HG03558 (cell line): ENCODE data around the gene APBB1.
"Not testable (repeated sequence)": the region's sequence is repeated elsewhere in the genome, so short reads cannot be mapped to it uniquely, and the experiment has no call there.

ENCODE experiments used
- ATAC-seq: cut with Tn5 transposase; IDR thresholded peaks from one replicate; pipeline ENCODE4 v1.9.1; 2021; ENCODE audit warnings: moderate number of reproducible peaks; ENCODE audit not compliant: unreplicated experiment; ENCODE audit errors: extremely low read depth

Gene APBB1

DNA sequence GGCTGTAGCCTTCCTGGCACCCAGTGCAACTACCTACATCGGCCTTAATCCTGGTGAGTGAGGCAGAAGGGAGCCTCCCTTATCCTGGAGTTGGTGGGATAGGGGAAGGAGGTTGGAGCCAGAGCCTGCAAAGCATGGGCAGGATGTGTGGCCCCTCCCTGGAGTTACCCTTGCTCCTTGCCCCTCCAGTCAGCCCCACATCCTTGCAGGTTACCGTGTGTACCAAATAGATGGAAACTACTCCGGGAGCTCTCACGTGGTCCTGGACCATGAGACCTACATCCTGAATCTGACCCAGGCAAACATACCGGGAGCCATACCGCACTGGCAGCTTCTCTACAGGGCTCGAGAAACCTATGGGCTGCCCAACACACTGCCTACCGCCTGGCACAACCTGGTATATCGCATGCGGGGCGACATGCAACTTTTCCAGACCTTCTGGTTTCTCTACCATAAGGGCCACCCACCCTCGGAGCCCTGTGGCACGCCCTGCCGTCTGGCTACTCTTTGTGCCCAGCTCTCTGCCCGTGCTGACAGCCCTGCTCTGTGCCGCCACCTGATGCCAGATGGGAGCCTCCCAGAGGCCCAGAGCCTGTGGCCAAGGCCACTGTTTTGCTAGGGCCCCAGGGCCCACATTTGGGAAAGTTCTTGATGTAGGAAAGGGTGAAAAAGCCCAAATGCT is 24.8 kb downstream of the APBB1 start:
- no peak for ATAC-seq

DNA sequence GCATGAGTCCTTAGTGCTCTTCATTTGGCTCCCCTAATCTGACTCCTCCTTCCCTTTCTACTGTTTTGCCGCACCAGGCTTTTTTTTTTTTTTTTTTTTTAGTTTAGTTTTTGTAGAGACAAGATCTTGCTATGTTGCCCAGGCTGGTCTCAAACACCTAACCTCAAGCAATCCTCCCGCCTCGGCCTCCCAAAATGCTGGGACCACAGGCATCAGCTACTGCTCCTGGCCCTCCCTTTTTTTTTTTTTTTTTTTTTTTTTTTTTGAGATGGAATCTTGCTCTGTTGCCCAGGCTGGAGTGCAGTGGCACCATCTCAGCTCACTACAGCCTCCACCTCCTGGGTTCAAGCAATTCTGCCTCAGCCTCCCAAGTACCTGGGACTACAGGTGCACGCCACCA is 26.6 kb downstream of the APBB1 start:
- not testable (repeated sequence) for ATAC-seq

DNA sequence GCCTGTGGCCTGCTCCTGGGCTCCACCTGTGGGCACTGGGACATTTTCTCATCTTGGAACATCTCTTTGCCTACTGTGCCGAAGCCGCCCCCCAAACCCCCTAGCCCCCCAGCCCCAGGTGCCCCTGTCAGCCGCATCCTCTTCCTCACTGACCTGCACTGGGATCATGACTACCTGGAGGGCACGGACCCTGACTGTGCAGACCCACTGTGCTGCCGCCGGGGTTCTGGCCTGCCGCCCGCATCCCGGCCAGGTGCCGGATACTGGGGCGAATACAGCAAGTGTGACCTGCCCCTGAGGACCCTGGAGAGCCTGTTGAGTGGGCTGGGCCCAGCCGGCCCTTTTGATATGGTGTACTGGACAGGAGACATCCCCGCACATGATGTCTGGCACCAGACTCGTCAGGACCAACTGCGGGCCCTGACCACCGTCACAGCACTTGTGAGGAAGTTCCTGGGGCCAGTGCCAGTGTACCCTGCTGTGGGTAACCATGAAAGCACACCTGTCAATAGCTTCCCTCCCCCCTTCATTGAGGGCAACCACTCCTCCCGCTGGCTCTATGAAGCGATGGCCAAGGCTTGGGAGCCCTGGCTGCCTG is 27.3 kb downstream of the APBB1 start:
- no peak for ATAC-seq

DNA sequence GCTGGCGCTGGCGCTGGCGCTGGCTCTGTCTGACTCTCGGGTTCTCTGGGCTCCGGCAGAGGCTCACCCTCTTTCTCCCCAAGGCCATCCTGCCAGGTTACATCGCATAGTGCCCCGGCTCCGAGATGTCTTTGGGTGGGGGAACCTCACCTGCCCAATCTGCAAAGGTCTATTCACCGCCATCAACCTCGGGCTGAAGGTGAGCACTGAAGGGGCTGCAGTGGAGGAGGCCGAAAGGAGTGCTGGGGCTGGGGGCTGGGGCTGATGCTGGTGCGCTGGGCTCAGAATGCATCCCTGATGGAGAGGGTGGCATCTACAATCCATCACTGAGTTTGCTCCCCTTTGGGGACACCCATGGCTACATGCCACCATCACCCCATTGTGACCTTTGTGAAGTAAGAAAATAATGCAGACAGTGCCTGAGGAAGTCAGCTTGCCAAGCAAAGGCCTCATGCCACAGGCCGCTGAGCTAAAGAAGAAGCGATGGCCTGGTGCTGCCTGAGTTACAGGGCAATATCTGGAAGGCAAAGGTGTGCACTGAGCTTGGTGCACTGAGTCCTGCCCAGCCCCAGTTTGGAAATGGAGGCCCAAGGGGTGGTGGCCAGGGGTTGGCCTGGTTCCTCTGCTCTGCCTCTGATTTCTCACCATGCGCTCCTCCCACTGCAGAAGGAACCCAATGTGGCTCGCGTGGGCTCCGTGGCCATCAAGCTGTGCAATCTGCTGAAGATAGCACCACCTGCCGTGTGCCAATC is 28.0 kb downstream of the APBB1 start:
- ATAC-seq, result no peak

DNA sequence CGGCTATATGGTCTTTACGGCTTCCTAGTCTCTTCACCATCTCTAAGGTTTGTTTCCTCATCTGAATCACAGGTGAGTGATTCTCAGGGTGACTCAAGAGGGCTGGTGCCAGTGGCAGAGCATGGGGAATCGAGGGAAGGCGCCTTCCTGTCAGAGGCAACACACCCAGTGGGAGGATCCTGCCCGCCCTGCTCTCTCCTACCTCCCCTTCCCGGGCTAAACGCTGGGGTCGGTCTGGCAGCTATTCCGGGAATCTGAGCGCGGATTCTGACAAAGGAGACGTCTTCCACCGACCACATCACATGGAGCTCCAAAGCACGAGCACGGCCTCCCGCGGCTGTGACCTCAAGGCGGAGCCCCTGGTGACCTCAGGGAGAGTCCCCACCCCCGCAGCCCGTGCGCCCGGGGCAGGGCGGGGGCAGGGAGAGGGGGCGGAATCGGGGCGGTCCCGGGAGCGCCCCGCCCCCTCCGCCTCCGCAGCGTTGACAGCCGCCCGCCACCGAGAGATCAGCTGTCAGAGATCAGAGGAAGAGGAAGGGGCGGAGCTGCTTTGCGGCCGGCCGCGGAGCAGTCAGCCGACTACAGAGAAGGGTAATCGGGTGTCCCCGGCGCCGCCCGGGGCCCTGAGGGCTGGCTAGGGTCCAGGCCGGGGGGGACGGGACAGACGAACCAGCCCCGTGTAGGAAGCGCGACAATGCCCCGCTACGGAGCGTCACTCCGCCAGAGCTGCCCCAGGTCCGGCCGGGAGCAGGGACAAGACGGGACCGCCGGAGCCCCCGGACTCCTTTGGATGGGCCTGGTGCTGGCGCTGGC is 28.8 kb downstream of the APBB1 start, which contains the start of gene SMPD1:
Gene SMPD1, plus strand, starts transcription at position 570 of the 813 bp plus-strand sequence. Its CDS starts 125 bp downstream, at position 695.
- peak; percentile 98 for ATAC-seq

DNA sequence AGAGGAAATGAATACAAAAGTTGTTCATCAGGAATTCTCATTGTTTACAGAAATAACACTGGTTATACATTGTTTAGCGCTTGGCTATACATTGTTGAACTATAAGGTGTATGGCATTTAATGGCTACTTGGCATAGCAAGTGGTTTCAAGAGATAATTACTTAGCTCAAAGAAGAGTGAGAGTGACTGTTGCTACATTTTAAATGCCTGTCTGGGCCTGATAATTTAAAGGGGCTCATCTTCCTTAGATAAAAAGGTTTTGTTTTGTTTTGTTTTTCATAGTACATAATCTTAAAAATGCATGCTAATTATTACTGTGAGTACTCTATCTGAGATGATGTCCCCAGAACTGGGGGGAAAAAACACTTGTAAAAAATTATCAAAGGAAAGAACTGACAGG is 30.1 kb downstream of the APBB1 start:
- ATAC-seq, result no peak

DNA sequence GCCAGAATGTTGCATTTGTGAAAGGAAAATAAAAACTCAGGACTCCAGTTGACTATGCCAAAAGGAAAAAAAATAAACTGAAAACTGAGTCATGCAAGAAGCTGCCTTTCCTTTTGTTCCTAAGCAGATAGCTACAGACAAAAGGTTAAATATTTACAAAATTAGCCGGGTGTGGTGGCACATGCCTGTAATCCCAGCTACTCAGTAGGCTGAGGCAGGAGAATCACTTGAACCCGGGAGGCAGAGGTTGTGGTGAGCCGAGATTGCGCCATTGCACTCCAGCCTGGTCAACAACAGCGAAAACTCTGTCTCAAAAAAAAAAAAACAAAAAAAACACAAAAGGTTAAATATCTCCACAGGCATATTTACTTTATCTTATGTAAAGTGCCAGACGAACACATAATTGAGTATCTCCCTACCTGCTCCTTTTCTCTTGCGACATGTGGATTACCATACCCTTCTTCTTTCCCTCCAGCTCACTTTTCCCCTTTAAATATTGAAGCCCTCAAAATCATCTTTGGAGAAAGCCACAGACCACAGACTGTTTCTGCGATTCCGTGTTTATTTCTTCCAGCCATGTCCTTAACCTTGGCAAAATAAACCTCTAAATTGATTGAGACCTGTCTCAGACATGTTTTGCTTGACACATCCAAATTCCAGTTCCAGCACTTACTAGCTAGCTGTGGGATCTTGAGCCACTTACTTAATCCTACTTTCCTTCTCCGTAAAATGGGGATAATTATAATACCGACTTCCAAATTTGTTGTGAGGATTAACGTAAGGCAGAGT is 30.9 kb downstream of the APBB1 start:
- ATAC-seq, result no peak

DNA sequence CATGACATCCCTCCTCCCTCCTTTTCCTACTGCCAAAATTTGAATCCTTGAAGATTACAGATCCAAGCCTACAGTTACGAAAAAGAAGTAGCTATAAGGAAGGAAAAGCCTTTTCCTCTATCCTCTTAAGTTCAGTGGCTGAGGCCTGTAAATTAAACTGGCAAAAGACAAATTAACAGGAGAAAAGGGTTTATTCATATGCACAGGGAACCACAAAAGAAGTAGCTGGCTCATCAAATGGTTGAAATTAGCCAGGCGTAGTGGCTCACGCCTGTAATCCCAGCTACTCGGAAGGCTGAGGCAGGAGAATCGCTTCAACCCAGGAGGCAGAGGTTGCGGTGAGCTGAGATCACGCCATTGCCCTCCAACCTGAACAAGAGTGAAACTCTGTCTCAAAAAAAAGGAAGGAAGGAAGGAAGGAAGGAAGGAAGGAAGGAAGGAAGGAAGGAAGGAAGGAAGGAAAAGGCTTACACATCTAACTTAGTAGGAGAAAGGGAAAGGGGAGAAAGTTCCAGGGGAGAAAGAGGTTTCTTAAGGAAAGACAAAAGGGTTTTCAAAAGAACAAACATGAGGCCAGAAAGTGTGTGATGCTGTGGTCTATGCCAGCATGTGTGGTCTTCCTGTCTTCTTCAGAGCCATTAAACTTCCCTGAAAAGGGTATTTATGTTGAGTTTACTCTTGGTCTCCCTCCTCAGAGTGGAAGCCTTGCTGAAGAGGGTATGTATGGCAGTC is 33.7 kb downstream of the APBB1 start:
- no peak for ATAC-seq

DNA sequence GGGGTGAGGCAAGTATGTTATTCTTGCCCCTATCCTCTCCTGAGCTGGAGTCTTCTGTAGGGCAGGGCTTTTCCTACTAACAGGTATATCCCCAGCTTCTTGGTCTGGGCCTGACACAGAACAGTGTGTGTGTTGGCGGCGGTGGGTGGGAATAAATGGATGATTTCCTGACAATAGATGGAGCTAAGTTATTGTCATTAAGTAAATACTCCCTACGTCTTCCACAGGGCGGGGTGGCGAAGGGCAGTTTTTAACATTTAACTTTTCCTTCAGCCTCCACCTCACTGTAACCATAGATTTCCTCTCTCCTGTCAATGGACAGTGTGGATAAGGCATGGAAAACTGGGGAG is 40.3 kb downstream of the APBB1 start:
- ATAC-seq, result no peak

DNA sequence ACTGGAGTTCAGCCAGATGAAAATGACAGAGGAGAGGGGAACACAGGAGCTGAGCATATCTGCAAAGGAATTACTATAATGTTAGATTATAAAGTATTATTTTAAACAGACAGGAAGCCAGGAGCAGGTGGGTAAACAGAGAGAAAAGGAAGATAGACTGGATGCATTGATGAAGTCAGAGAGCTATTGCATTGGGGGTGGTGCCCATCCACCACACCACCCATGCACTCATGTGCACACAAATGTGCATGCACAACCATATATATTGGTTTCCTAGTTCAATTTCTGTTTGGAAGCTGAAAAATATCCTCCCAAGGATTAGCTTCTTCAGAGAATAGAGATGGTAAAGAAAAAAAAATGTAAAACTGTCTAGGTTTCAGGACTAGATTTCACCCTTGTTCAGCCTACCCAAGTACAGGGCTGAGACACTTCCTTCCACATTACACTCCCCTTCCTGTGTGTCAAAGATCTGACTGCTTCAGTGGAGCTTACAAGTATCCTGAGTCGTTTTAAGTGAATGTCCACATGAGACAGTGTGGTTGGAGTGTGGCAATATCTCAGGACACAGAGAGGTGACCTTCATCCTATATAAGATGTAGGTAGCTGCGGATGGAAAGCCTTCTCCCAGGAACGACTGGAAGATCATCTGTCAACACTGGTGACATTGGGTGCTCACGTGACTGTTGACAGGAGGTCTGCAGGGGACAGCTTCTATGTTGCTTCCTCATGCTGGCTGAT is 40.8 kb downstream of the APBB1 start:
- ATAC-seq, result no peak

DNA sequence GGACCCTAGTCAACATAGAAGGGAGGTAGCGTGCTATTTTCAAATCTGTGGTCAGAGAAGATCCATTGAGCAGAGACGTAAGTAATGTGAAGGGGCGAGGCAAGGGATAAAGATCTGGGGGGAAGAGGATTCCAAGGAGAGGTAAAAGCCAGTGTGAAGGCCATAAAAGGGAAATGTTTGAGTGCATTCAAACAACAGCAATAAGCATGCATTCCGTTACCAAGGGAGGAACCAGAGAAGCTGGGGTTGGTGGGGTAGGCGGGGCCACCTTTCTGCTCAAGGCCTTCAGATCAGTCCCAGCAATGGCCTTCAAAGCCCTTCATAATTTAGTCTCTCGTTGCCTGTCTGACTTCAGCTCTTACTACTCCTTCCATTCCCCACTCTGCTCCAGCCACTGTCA is 47.1 kb downstream of the APBB1 start:
- no peak for ATAC-seq

DNA sequence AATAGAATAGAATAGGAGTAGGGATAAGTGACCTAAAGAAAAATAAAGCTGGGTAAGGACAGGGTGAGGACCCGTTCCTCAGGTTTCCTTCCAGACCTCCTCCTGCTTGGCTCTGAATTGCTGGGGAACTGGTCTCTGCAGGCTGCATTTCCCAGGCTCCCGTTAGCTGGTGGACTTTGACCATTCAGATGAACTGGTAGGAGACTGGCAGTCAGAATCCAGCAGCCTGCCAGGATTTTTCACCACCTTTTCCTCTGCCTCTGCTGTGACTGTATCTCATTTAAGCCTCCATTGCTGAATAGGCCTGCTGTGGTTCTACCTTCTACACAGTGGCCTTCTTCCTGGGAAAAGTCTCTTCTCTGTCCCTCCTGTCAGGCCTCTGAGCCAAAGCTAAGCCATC is 53.2 kb downstream of the APBB1 start:
- no peak for ATAC-seq

DNA sequence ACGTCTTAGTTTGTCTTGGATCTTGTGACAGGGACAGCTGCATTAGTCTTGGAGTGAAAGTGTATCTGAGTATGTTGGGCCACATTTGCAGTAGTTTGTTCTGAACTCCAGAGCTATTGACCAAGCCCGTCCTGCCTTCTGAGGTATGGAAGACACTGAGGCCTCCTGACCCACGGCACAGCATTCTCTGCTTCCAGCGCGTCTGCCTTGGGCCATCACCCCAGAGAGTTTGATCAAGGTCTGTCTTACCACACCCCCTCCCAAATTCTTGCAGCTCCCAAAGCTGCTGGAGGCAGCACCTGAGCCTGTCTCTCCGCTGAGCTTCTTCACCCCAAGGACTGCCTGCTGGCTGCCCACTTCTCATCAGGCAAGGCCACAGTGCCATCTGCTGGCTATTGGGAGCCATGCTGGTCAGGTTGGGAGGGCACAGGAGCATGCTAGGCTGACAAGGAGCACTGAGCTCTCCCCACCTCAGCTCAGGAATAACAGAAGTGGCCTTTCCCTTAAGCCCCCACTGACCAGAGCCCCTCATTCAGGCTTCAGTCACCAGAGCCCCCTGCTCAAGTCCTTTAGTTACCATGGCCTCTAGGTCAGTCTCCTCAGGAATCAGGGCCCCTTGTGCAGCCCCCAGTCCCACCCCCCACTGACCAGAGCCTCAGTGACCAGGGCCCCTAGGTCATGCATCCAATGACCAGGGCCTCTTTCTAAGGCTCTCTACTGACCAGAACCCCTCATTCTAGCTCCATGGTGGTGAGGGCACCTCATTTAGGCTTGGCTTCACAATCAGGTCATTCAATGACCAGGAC is 55.8 kb downstream of the APBB1 start:
- ATAC-seq, result peak; percentile 65

DNA sequence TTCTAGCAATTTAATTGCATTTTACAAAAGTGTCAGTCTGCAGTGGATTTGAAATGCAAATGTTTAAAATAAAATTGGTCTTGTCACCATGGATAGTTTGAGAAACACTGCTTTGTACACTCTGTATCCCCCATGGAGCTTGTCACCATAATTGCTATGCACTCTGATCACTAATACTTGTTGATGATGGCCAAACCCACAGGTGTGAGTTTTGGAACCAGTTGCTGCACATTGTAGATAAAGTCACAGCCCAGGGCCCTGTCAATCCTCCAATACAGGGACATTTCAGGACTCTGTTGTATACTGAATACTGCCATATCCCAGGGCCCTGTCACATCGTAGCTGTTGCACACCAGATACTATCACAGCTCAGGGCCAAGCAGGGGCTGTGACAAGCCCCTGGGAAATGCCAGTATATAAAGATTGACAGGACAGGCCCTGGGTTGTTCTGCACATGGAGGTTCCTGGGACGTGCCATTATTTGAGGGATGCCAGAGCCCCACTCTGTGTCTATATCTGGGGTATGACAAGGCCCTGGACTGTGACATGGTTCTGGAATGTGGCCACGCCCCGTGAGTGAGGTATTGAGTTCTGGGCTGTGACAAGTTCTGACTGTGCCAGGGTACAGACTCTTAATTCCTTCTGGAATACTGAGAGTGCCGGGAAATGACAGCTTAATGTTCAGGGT is 56.6 kb downstream of the APBB1 start:
- ATAC-seq, result no peak

DNA sequence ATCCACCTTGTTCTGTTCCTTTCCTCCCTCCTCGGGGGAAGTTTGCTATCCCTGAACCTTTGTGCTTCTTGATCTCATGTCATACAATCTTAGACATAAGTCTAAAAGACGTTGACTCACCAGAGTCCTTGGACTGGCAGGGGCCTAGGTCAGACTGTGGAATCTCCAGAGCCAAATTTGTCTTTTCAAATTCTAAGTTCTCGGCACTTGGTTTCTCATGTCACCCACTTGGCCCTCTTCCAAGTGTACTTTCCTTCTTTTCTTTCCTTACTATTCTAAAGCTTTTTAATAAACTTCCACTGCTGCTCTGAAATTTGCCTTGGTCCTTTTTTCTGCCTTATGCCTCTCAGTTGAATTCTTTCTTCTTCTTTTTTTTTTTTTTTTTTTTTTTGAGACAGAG is 58.7 kb downstream of the APBB1 start:
- no peak for ATAC-seq

DNA sequence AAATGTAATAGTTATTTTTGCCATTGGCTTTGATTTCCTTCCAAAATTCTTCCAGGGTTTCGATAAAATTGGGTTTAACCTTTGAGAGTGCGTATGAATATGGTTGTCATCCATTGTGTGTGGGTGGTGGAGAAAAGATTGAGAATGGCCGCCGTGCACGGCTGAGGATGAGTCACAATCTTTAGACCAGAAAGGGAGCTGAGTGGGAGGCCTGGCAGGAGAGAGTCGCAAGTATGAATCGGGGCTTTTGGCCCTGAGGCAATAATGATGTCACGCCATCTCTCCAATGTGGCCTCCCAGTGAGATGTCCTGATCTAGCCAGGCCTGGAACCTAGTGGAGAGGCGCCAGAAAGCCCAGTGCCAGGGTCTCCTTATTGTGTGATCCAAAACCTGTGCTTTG is 61.7 kb downstream of the APBB1 start:
- no peak for ATAC-seq

DNA sequence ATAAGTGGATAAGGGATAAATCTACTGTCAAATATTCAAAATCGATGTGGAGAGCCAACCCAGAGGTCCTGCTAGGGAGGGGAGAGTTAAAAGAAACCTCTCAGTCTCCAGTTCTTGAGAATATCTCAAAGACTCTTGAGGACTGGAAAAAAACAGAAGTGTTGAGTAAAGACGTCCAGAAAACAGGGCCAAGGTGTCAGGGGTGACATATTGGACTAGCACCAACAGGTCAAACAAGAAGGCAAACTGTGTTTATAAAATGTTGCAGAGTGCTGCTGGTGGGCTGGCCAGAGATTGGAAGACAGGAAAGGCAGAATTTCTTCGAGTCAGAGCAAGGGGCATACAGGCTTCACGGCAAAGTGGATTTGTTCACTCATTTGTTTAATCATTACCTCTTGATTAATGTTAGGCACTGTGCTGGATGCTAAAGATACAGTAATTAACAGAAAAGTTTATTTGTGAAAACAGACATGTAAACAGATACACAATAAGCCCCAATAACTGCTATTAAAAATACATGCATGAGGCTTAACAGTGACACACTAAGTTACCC is 62.3 kb downstream of the APBB1 start:
- no peak for ATAC-seq
